Stimulated activated CD4-positive, alpha-beta T cell treated with anti-CD3 and anti-CD28 coated beads, Interleukin-2, amount 100 ng/mL, for 48 hours (primary cell): ENCODE measurements around the gene GFM1.
A peak's percentile ranks its signal among the peaks of the same experiment; 100 is the strongest.

Experiments
- DNase-seq, 2 donors: peaks; one replicate each; pipeline ENCODE4 v3.0.0-alpha.2; 2020

GFM1 gene

DNA sequence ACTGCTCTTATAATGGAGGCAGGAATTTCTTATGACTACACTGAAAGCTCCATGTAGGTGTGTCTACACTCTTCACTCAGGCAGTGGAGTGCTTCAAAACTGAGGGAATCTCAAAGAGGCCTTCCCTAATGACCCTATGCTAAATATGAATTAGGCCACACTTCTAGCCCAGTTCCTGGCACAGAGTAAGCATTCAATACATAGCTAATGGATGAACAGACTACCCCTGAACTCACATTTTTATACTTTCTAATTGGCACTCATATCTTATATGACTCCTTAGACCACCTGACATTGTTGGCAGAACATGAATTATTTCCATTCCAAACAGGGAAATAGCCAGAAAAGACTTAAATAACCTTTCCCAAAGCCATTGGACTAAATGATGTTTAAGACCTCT, 84.5 kb downstream of the GFM1 start:
- no peak for DNase-seq

DNA sequence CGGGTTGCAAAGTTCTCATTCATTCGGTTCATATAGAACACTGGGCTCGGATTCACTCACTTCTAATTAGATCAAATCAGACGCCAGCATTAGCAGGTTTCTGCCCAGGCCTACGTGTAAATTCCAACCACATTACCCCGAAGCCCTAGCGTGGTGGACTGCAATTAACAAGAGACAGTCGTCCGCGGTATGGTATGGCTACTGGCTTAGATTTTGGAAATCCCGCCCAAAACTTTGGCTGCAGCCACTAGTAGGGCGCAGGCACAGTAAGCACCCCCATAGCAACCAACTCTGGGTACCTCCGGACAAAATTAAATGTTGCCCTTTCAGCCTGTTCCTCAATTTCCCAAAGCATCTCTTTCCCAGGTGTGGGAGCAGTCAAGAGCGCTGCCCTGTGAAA, 87.2 kb downstream of the GFM1 start:
- no peak for DNase-seq

DNA sequence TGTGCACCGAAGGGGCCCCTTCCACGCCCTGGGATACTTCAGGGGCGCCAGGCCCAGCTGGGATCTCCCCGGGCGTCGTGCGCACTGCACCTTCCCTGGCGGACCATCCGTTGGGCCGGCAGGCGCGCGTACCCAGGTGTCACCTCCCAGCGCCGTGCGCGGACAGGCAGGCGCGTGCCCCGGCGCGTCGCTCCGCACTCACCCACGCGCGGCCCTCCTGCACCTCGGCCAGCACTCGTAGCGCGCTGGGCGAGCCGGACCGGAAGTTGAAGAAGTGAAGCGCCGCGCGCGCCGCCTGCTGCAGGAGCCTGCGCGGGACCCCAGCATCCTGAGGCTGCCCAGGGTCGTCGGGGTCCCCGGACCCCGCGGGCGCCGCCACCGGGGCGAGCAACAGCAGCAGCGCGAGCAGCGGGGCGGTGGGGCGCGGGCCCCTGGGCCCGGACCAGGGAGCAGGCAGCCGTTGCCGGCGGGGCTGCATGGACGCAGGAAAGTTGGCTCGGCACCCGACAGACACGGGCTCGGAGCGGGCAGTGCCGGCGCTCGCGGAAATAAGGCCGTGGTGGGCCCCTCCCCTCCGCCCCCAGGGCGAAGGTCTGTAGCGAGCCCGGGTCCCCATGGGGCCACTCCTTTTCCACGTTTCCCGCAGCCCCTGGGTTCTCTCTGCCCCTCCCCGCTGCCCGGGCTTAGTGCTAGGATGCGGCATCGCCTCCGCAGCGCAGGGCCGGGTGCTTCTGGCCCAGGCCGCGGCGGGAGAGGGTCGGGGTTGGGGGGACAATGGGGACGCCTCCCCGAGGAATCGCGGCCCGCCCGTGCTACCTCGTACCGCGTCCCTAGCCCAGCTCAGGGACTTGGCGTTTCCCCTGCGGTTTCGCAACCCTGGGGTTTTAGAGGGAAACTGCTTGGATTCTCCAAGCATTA, 87.9 kb downstream of the GFM1 start, which contains the start of gene RARRES1:
Gene RARRES1 (minus strand): TSS at position 520 of the 918 bp plus-strand sequence. CDS start 42 bp downstream, at position 478.
- peak; percentile 39 to 43 for DNase-seq

DNA sequence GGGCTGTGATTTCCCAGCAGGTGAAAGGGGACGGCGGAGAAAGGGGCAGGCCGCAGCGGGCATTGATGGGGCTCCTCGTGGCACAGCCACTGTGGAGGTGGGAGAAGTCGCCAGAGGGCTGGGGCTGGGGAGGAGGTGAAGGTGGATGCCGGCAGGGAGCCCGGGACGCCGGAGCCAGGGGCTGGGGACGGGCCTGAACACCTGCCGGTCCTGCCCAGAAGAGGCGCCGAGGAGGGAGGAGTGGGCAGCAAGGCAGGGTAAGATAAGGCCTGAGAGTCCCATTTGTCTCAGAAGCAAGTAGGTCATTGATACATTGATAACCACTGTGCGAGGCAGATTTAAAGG, 88.5 kb downstream of the GFM1 start:
- DNase-seq, result no peak

DNA sequence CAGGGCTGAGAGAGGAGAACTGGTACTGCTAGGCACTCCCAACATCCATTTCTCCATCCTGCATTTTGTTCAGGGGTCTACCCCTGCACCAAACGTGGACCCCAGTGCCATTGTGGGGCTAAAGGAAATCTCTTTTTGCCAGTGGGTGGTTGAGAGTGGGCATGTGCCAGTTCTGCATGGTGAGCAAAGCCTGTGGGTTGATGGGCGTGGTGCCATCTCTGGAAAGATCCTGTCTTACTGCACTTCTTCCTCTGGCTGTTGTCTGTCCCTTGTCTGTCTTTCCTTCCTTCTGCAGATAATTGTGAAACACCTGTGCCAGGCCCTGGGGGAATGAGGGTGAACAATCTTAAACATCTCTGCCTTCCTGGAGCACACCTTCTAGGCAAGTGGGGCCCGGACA, 89.3 kb downstream of the GFM1 start:
- DNase-seq, result no peak

DNA sequence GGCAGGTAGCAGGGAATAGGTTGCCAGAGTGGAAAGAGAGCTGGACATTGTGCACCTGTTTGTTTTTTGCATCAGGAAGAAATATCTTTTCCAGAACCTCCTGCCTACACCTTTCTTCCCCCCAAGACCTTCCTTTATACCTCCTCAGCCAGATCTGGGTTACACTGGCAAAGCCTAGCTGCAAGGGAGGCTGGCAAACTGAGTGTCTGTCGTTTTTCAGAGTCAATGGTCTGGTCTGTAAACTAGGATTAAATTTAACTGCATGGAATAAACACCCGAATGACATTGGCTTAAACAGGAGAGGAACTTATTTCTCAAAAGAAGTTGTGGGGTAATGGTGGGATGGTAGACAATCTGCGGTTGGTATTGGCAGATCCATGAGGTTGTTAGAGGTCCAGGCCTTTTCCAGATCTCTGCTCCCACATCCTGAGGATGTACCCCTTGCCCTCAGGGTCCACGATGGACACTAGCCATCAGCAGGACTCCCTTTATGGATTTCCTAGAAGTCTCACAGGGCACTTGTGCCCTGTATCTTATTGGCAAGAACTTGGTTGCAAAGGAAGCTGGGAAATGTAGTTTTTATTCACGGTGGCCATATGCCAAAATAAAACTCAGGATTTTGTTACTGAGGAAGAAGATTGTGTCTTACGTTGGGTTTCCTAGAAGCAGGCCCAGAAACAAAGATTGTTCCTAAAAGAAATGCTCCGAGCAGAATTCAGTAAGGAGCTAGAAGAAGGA, 91.1 kb downstream of the GFM1 start:
- DNase-seq, result no peak

DNA sequence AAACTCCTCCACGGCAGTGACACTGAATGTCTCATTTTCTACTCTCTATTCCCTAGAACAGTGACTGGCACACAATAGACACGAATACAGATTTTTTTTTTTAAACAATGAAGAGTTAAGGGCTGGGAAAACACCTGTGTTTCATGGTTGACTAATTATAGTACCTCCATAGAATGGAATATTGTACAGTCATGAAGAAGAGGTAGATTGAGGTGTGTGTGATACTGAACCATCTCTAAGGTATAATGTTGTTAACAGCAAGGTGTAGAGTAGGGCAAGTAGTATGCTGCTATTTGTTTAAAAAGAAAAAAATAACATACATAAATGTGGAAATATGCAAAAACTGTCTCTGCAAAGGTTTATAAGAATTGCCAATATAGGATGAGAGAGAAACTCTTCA, 93.1 kb downstream of the GFM1 start:
- no peak for DNase-seq

DNA sequence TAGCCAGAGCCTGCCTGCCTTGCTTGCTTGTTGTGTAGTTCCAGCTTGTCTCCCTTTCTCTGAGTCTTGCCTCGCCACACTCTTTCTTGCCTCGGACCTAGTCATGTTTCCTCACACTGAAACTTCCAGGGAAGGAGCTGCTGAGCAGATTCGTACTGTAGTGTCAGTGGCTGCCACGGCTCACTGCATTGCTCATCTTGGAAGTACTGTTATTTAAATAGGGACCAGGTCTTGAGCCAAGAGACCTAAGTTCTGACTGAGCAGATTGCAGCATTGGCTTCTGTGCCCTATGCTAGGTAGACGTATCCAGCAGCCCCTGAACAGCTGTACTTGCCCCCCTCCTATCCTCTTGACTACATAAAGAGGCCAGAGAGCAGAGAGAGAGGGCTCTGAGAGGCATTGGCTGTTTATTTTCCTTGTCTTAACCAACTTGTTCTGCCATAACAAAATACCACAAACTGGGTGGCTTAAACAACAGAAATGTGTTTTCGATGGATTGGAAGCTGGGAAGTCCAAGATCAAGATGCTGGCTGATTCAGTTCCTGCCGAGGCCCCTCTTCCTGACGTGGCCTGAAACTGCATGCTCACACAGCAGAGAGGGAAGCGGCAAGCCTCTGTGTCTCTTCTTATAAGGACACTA, 93.8 kb downstream of the GFM1 start:
- DNase-seq, result no peak

DNA sequence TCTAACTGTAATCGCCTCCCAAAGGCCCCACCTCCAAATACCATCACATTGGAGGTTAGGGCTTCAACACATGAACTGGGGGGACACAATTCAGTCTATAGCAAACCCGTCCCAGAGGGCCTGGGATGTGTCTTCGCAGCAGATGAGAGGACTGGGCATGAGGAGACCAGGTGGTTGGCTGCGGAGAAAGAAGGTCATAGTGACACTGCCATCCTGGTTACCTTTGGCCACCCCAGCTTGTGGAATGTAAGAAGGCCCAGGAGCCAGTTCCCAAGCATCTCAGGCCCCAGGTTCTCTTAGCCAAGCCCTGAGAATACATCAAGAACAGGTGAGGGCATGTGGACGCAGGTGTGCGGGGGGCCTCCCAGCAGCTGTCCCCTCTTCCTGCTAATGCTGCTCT, 94.3 kb downstream of the GFM1 start:
- no peak for DNase-seq

DNA sequence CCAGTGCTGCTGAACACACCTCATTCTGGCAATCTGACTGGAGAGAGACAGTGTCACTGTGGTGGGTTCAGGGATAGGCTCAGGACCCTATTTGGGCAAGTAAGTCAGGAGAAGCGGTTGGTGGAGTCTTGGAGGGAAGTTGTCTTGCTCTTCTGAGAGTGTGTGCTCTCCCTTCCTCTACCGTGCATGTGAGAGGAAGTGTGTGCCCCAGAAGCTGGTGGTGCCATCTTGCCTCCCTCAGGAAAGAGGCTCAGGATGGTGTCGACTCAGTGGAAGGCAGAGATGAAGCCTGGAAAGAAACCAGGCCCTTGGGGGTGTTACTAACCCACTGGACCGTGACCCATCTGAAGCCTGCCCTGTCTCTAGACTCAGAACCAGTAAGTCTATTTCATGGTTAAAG, 94.8 kb downstream of the GFM1 start:
- DNase-seq, result no peak

DNA sequence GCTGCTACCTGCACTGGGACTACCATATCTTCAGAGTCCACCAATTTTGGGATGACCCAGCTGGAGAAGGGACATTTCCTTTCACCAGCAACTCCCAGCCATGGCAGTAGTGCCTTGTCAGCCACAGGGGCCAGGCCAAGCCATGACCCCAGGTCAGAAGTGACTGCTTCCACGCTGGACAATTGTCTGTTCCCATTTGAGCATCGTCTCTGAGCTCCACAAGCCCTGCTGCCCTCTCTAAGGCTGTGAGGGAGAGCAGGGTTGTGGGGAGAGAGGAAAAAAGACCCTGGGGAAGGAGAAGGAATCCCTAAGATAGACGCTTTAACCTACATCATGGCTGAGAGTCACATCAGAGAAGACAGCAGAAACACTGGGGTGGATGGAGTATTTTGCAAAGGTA, 95.3 kb downstream of the GFM1 start:
- DNase-seq, result no peak
